Neural cell (in vitro differentiated cells): ENCODE data around the gene ZIK1.

Experiments used
- CTCF ChIP-seq: fragments of 450-650 bp; IDR thresholded peaks from 2 replicates; pipeline ENCODE4 v1.5.1; 2014; ENCODE audit warnings: antibody characterized with exemption, mild to moderate bottlenecking, moderate library complexity; ENCODE audit not compliant: poor library complexity, severe bottlenecking
- EZH2 ChIP-seq: fragments of 200-600, 300-800 bp; shearing (Covaris generic), sonication (generic); IDR thresholded peaks from 2 replicates; pipeline ENCODE4 v1.6.1; 2014; ENCODE audit warnings: antibody characterized with exemption, low read length, borderline replicate concordance, mild to moderate bottlenecking; ENCODE audit not compliant: insufficient read depth, poor library complexity, severe bottlenecking
- MXI1 ChIP-seq: fragments of 450-650 bp; conservative IDR thresholded peaks from 2 replicates; pipeline ENCODE4 v1.6.1; 2014; ENCODE audit warnings: antibody characterized with exemption, mild to moderate bottlenecking; ENCODE audit not compliant: poor library complexity, severe bottlenecking
- POLR2AphosphoS5 ChIP-seq: IDR thresholded peaks from 2 replicates; pipeline ENCODE4 v1.6.1; 2012
- SMC3 ChIP-seq: fragments of 450-650 bp; conservative IDR thresholded peaks from 2 replicates; pipeline ENCODE4 v1.6.1; 2014; ENCODE audit warnings: antibody characterized with exemption, mild to moderate bottlenecking, moderate library complexity; ENCODE audit not compliant: poor library complexity
- TAF1 ChIP-seq: IDR thresholded peaks from 2 replicates; pipeline ENCODE4 v1.6.1; 2012; ENCODE audit warnings: low read depth
- TF ChIP-seq, protein P1 (sequence below): IDR thresholded peaks from 2 replicates; pipeline ENCODE4 v1.6.1; 2012; ENCODE audit warnings: borderline replicate concordance

DNA sequence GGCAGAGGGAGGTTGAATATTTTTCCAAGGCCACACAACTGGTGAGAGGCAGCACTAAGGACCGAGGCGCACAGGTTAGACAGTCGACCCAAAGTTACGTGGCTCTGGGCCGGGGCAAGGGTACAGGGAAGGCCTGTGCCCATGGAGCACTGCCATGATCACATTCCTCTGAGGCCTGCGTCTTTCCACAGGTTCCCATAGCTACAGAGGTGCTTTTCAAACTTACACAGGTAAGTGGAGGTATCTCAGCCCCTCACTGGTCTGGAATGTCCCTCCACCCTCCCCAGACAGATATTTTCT is 49.8 kb downstream of the ZIK1 start:
- TF ChIP-seq CTCF (no peak), SMC3 (no peak), POLR2AphosphoS5 (no peak), MXI1 (no peak), EZH2 (no peak), TAF1 (no peak)
- TF ChIP-seq, protein P1, sequence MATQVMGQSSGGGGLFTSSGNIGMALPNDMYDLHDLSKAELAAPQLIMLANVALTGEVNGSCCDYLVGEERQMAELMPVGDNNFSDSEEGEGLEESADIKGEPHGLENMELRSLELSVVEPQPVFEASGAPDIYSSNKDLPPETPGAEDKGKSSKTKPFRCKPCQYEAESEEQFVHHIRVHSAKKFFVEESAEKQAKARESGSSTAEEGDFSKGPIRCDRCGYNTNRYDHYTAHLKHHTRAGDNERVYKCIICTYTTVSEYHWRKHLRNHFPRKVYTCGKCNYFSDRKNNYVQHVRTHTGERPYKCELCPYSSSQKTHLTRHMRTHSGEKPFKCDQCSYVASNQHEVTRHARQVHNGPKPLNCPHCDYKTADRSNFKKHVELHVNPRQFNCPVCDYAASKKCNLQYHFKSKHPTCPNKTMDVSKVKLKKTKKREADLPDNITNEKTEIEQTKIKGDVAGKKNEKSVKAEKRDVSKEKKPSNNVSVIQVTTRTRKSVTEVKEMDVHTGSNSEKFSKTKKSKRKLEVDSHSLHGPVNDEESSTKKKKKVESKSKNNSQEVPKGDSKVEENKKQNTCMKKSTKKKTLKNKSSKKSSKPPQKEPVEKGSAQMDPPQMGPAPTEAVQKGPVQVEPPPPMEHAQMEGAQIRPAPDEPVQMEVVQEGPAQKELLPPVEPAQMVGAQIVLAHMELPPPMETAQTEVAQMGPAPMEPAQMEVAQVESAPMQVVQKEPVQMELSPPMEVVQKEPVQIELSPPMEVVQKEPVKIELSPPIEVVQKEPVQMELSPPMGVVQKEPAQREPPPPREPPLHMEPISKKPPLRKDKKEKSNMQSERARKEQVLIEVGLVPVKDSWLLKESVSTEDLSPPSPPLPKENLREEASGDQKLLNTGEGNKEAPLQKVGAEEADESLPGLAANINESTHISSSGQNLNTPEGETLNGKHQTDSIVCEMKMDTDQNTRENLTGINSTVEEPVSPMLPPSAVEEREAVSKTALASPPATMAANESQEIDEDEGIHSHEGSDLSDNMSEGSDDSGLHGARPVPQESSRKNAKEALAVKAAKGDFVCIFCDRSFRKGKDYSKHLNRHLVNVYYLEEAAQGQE = no peak
